ENCODE measurements around the gene EIF2S1. TPM values are rescaled to one million over a fixed set of nuclear protein-coding genes. Genes with fewer than 3 reads are reported as not detected.

EIF2S1 gene
- polyA plus RNA-seq, 1 donor from 2014 or later = 108 TPM

DNA sequence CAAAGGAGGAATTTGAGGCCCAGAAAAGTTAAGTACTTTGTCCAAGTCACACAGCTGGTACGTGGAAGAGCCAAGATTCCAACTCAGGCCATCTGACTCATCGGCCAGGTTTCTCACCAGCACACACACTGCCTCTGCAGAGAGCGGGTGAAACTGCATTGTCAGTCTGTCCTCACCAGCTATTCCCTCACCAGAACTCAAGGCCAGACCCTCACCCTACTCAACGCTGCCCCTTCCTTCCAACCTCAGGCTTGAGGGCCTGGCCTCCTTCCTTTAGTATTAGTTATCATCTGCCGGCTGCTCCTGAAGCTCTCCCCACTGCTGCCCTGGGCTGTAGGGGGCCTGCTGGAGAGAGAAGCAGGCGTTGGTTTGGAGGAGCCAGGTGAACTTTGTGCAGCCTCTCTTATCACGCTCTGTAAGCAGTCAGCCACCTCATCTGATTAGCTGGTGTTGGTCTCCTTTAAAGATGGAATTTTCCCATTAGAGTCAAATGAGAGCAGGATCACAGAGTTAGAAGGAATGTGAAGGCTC, 68.4 kb downstream of the EIF2S1 start:
- Histone ChIP-seq H3K9ac (ENCODE audit: low read length) (no peak overlapping the region), H3K9me2 (ENCODE audit: insufficient read depth, low read length) (no peaks in the 10 kb centered on the region), H3K4me3 (ENCODE audit: low read length) (no peak overlapping the region), H3K27me3 (ENCODE audit: insufficient read depth, low read depth, low read length) (no peaks in the 10 kb centered on the region), H3K9me3 (ENCODE audit: low read length) (no peaks in the 10 kb centered on the region), H3K79me2 (replicated peaks; ENCODE audit: insufficient read depth, low read length) (no peaks in the 10 kb centered on the region), H3K27ac (ENCODE audit: low read length) (no peak overlapping the region), H2AFZ (ENCODE audit: low read depth, low read length) (no peak overlapping the region), H3K4me2 (ENCODE audit: low read length) (no peak overlapping the region), H3F3A (ENCODE audit: insufficient read depth, low read length, poor library complexity, severe bottlenecking) (no peaks in the 10 kb centered on the region), H4K20me1 (ENCODE audit: insufficient read depth) (no peaks in the 10 kb centered on the region), H3K36me3 (ENCODE audit: insufficient read depth, low read length) (no peaks in the 10 kb centered on the region)
- TF ChIP-seq TAF1 (IDR thresholded peaks at IDR 0.05; ENCODE audit: low read depth) (no peak), MXI1 (conservative IDR thresholded peaks at IDR 0.05; ENCODE audit: poor library complexity, severe bottlenecking) (no peak), RAD21 (conservative IDR thresholded peaks at IDR 0.05) (no peak), EZH2 (IDR thresholded peaks at IDR 0.05; ENCODE audit: borderline replicate concordance, insufficient read depth, low read length, poor library complexity, severe bottlenecking) (no peak)
- TF ChIP-seq, protein P1, sequence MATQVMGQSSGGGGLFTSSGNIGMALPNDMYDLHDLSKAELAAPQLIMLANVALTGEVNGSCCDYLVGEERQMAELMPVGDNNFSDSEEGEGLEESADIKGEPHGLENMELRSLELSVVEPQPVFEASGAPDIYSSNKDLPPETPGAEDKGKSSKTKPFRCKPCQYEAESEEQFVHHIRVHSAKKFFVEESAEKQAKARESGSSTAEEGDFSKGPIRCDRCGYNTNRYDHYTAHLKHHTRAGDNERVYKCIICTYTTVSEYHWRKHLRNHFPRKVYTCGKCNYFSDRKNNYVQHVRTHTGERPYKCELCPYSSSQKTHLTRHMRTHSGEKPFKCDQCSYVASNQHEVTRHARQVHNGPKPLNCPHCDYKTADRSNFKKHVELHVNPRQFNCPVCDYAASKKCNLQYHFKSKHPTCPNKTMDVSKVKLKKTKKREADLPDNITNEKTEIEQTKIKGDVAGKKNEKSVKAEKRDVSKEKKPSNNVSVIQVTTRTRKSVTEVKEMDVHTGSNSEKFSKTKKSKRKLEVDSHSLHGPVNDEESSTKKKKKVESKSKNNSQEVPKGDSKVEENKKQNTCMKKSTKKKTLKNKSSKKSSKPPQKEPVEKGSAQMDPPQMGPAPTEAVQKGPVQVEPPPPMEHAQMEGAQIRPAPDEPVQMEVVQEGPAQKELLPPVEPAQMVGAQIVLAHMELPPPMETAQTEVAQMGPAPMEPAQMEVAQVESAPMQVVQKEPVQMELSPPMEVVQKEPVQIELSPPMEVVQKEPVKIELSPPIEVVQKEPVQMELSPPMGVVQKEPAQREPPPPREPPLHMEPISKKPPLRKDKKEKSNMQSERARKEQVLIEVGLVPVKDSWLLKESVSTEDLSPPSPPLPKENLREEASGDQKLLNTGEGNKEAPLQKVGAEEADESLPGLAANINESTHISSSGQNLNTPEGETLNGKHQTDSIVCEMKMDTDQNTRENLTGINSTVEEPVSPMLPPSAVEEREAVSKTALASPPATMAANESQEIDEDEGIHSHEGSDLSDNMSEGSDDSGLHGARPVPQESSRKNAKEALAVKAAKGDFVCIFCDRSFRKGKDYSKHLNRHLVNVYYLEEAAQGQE (IDR thresholded peaks at IDR 0.05; ENCODE audit: borderline replicate concordance) = no peak
- TF ChIP-seq, protein P2, sequence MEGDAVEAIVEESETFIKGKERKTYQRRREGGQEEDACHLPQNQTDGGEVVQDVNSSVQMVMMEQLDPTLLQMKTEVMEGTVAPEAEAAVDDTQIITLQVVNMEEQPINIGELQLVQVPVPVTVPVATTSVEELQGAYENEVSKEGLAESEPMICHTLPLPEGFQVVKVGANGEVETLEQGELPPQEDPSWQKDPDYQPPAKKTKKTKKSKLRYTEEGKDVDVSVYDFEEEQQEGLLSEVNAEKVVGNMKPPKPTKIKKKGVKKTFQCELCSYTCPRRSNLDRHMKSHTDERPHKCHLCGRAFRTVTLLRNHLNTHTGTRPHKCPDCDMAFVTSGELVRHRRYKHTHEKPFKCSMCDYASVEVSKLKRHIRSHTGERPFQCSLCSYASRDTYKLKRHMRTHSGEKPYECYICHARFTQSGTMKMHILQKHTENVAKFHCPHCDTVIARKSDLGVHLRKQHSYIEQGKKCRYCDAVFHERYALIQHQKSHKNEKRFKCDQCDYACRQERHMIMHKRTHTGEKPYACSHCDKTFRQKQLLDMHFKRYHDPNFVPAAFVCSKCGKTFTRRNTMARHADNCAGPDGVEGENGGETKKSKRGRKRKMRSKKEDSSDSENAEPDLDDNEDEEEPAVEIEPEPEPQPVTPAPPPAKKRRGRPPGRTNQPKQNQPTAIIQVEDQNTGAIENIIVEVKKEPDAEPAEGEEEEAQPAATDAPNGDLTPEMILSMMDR (IDR thresholded peaks at IDR 0.05; ENCODE audit: poor library complexity, severe bottlenecking) = no peak

DNA sequence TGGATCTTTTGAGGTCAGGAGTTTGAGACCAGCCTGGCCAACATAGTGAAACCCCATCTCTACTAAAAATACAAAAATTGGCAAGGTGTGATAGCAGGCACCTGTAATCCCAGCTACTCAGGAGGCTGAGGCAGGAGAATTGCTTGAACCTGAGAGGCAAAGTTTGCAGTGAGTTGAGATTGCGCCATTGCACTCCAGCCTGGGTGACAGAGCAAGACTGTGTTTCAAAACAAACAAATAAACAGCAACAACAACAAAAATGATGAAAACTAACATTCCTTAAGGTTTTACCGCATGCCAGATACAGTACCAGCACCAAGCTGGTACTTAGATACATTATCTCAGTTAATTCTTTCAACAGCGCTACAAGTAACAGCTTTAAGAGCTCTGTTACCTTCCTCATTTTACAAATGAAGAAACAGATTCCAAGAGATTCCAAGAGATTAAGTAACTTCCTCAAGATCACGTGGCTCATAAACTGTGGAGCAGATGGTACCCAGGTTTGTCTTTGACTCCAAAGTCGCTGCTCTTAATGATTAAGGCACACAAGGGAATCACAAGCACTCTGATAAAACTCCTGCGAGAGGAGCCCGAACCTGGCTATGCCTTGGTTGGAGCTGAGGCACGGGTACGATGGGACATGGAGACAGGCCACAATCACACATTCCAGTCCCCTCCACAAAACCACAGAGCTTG, 69.5 kb downstream of the EIF2S1 start:
- no peak overlapping the region for H3K4me2 ChIP-seq (ENCODE audit: low read length)

More for the DNA sequence above, 69.5 kb downstream of the EIF2S1 start:
- Histone ChIP-seq H3K79me2 (replicated peaks; ENCODE audit: insufficient read depth, low read length) (no peaks in the 10 kb centered on the region), H3K27me3 (ENCODE audit: insufficient read depth, low read depth, low read length) (no peaks in the 10 kb centered on the region), H3K9me3 (ENCODE audit: low read length) (no peaks in the 10 kb centered on the region), H3F3A (ENCODE audit: insufficient read depth, low read length, poor library complexity, severe bottlenecking) (no peaks in the 10 kb centered on the region), H3K9ac (ENCODE audit: low read length) (no peak overlapping the region), H2AFZ (ENCODE audit: low read depth, low read length) (no peak overlapping the region), H3K9me2 (ENCODE audit: insufficient read depth, low read length) (no peaks in the 10 kb centered on the region), H3K4me3 (ENCODE audit: low read length) (no peak overlapping the region), H4K20me1 (ENCODE audit: insufficient read depth) (no peaks in the 10 kb centered on the region), H3K36me3 (ENCODE audit: insufficient read depth, low read length) (no peaks in the 10 kb centered on the region), H3K27ac (ENCODE audit: low read length) (no peak overlapping the region)
- TF ChIP-seq RAD21 (conservative IDR thresholded peaks at IDR 0.05) (no peak), TAF1 (IDR thresholded peaks at IDR 0.05; ENCODE audit: low read depth) (no peak), POLR2AphosphoS5 (IDR thresholded peaks at IDR 0.05) (no peak), SMC3 (conservative IDR thresholded peaks at IDR 0.05; ENCODE audit: poor library complexity) (no peak), EZH2 (IDR thresholded peaks at IDR 0.05; ENCODE audit: borderline replicate concordance, insufficient read depth, low read length, poor library complexity, severe bottlenecking) (no peak), EP300 (conservative IDR thresholded peaks at IDR 0.05; ENCODE audit: poor library complexity, severe bottlenecking) (no peak), MXI1 (conservative IDR thresholded peaks at IDR 0.05; ENCODE audit: poor library complexity, severe bottlenecking) (no peak)
- TF ChIP-seq, protein P2 (IDR thresholded peaks at IDR 0.05; ENCODE audit: poor library complexity, severe bottlenecking) = no peak
- TF ChIP-seq, protein P1 (IDR thresholded peaks at IDR 0.05; ENCODE audit: borderline replicate concordance) = no peak
